Neural progenitor cell (in vitro differentiated cells): ENCODE measurements around the gene SMIM29. TPM values are rescaled to one million over a fixed set of nuclear protein-coding genes. Genes with fewer than 3 reads are reported as not detected.

Source experiments
- DNase-seq: peaks from one replicate; pipeline ENCODE4 v3.0.0-alpha.2; 2016; ENCODE audit warnings: low spot score
- H2AFZ ChIP-seq: fragments of 200-600 bp; sonication (generic); replicated peaks from 2 replicates; pipeline ENCODE4 v1.6.1; 2016; ENCODE audit warnings: antibody characterized with exemption
- H3F3A ChIP-seq: fragments of 200-600 bp; sonication (generic); 2 replicates; pipeline ENCODE4 v1.6.1; 2016; ENCODE audit warnings: antibody characterized with exemption, low read depth
- H3K27ac ChIP-seq: fragments of 200-600 bp; sonication (generic); 2 replicates; pipeline ENCODE4 v1.5.1; 2016; ENCODE audit warnings: mild to moderate bottlenecking
- H3K27me3 ChIP-seq: fragments of 200-600 bp; sonication (generic); 2 replicates; pipeline ENCODE4 v1.6.1; 2016; ENCODE audit warnings: mild to moderate bottlenecking, moderate library complexity
- H3K36me3 ChIP-seq: fragments of 200-600 bp; sonication (generic); 2 replicates; pipeline ENCODE4 v1.5.1; 2016
- H3K4me1 ChIP-seq: fragments of 200-600 bp; sonication (generic); 2 replicates; pipeline ENCODE4 v1.6.1; 2016; ENCODE audit warnings: mixed run types
- H3K4me2 ChIP-seq: fragments of 200-600 bp; sonication (generic); 2 replicates; pipeline ENCODE4 v1.6.1; 2016
- H3K4me3 ChIP-seq: fragments of 200-600 bp; sonication (generic); 2 replicates; pipeline ENCODE4 v1.5.1; 2016
- H3K79me2 ChIP-seq: fragments of 200-600 bp; sonication (generic); 2 replicates; pipeline ENCODE4 v1.6.1; 2016; ENCODE audit warnings: low read depth
- H3K9ac ChIP-seq: fragments of 200-600 bp; sonication (generic); 2 replicates; pipeline ENCODE4 v1.6.1; 2016
- H3K9me3 ChIP-seq: fragments of 200-600 bp; sonication (generic); 2 replicates; pipeline ENCODE4 v1.5.1; 2016; ENCODE audit warnings: low read depth
- H4K20me1 ChIP-seq: fragments of 200-600 bp; sonication (generic); 2 replicates; pipeline ENCODE4 v1.6.1; 2016; ENCODE audit warnings: low read depth
- H3K27ac Mint-ChIP-seq: 3 replicates; pipeline ENCODE4 v1.8.0; 2021; ENCODE audit warnings: mixed read lengths
- H3K27me3 Mint-ChIP-seq: 2 replicates; pipeline ENCODE4 v1.8.0; 2022; ENCODE audit warnings: low read depth, mild to moderate bottlenecking, inconsistent platforms, moderate library complexity, mixed read lengths; ENCODE audit not compliant: insufficient read depth
- H3K36me3 Mint-ChIP-seq: 3 replicates; pipeline ENCODE4 v1.8.0; 2021; ENCODE audit warnings: mixed read lengths
- H3K4me1 Mint-ChIP-seq: 3 replicates; pipeline ENCODE4 v1.8.0; 2021; ENCODE audit warnings: mixed read lengths
- H3K4me3 Mint-ChIP-seq: 3 replicates; pipeline ENCODE4 v1.8.0; 2021; ENCODE audit warnings: mild to moderate bottlenecking, moderate library complexity, mixed read lengths
- H3K9me3 Mint-ChIP-seq: 3 replicates; pipeline ENCODE4 v1.8.0; 2020; ENCODE audit warnings: mixed read lengths
- CTCF ChIP-seq: fragments of 200-600 bp; sonication (generic); IDR thresholded peaks from 2 replicates; pipeline ENCODE4 v1.5.1; 2017; ENCODE audit warnings: antibody characterized with exemption, mild to moderate bottlenecking
- EZH2 ChIP-seq: fragments of 200-600 bp; sonication (generic); IDR thresholded peaks from 2 replicates; pipeline ENCODE4 v1.6.1; 2017; ENCODE audit warnings: antibody characterized with exemption, mild to moderate bottlenecking, moderate library complexity
- EZH2phosphoT487 ChIP-seq: fragments of 200-600 bp; sonication (generic); IDR thresholded peaks from 2 replicates; pipeline ENCODE4 v1.6.1; 2017; ENCODE audit warnings: antibody characterized with exemption
- total RNA-seq: library from RNA; depleted of rRNA; stranded (reverse); fragments of >200 nt; gene quantifications from 2 replicates; pipeline ENCODE4 v1.2.3, GENCODE V29; 2015; ENCODE audit warnings: low replicate concordance

SMIM29 gene
- total RNA-seq, 1 donor from 2014 or later = 2.4 TPM

- Mint-ChIP-seq H3K4me3 (no peak overlapping the region), H3K4me1 (peaks cover 8% of the 10 kb centered on the region), H3K36me3 (peaks cover 26% of the 10 kb centered on the region), H3K27me3 (peaks cover 5% of the 10 kb centered on the region), H3K27ac (no peak overlapping the region), H3K9me3 (no peaks in the 10 kb centered on the region)
- no peaks in the 10 kb centered on the region for H3K4me1 ChIP-seq
- no peak overlapping the region for H3K9ac ChIP-seq
- H4K20me1 ChIP-seq = peaks cover 4% of the 10 kb centered on the region
- H2AFZ ChIP-seq = no peak overlapping the region
- H3K9me3 ChIP-seq = no peaks in the 10 kb centered on the region
- no peak for DNase-seq
- H3K4me2 ChIP-seq = no peak overlapping the region
- H3K4me3 ChIP-seq = no peak overlapping the region
- TF ChIP-seq EZH2phosphoT487 (no peak), EZH2 (no peak), CTCF (no peak)
- no peaks in the 10 kb centered on the region for H3K36me3 ChIP-seq
- H3F3A ChIP-seq = no peaks in the 10 kb centered on the region
- no peaks in the 10 kb centered on the region for H3K27me3 ChIP-seq
- H3K27ac ChIP-seq = no peak overlapping the region
- no peaks in the 10 kb centered on the region for H3K79me2 ChIP-seq
These were observed 33.0 kb upstream of the SMIM29 start for GRCh38 chr6:34281702-34282334.

GRCh38 chr6:34280216-34280615, 31.4 kb upstream of the SMIM29 start:
- Histone ChIP-seq H3K36me3 (no peaks in the 10 kb centered on the region), H3K27ac (no peak overlapping the region), H3K27me3 (no peaks in the 10 kb centered on the region), H2AFZ (no peak overlapping the region), H3K9me3 (no peaks in the 10 kb centered on the region), H3K4me2 (no peak overlapping the region), H3K79me2 (no peaks in the 10 kb centered on the region), H3K4me1 (no peaks in the 10 kb centered on the region), H3F3A (no peaks in the 10 kb centered on the region), H3K9ac (no peak overlapping the region), H3K4me3 (no peak overlapping the region), H4K20me1 (peaks cover 4% of the 10 kb centered on the region)
- DNase-seq = no peak
- peaks cover 21% of the 10 kb centered on the region for H3K36me3 Mint-ChIP-seq
- H3K27me3 Mint-ChIP-seq = peaks cover 5% of the 10 kb centered on the region
- no peak overlapping the region for H3K27ac Mint-ChIP-seq
- H3K4me3 Mint-ChIP-seq = no peak overlapping the region
- H3K4me1 Mint-ChIP-seq = peaks cover 15% of the 10 kb centered on the region
- H3K9me3 Mint-ChIP-seq = no peaks in the 10 kb centered on the region
- TF ChIP-seq EZH2phosphoT487 = no peak
- no peak for TF ChIP-seq CTCF
- no peak for TF ChIP-seq EZH2

GRCh38 chr6:34278833-34279232, 30.0 kb upstream of the SMIM29 start:
- H3F3A ChIP-seq = no peaks in the 10 kb centered on the region
- Mint-ChIP-seq H3K4me1 (peaks cover 15% of the 10 kb centered on the region), H3K36me3 (peaks cover 10% of the 10 kb centered on the region), H3K27me3 (peaks cover 7% of the 10 kb centered on the region), H3K9me3 (no peaks in the 10 kb centered on the region), H3K4me3 (no peak overlapping the region), H3K27ac (no peak overlapping the region)
- no peak overlapping the region for H3K27ac ChIP-seq
- H3K4me3 ChIP-seq = no peak overlapping the region
- peaks cover 4% of the 10 kb centered on the region for H4K20me1 ChIP-seq
- H3K9me3 ChIP-seq = no peaks in the 10 kb centered on the region
- no peaks in the 10 kb centered on the region for H3K79me2 ChIP-seq
- no peak overlapping the region for H3K9ac ChIP-seq
- H3K27me3 ChIP-seq = no peaks in the 10 kb centered on the region
- DNase-seq = no peak
- H3K36me3 ChIP-seq = no peaks in the 10 kb centered on the region
- TF ChIP-seq EZH2 (no peak), CTCF (no peak), EZH2phosphoT487 (no peak)
- no peak overlapping the region for H3K4me2 ChIP-seq
- no peaks in the 10 kb centered on the region for H3K4me1 ChIP-seq
- no peak overlapping the region for H2AFZ ChIP-seq
